Stomach (tissue), 4 donors: ENCODE measurements around the gene GCNT2.

ENCODE experiments used
- EP300 ChIP-seq: sonication (generic); formaldehyde crosslinking; IDR thresholded peaks from one replicate; pipeline ENCODE4 v1.6.1; 2017; ENCODE audit warnings: antibody characterized with exemption
- POLR2A ChIP-seq, 4 donors: fragments of 450-650 bp; IDR thresholded peaks; one replicate each; pipeline ENCODE4 v1.6.1; 2016; ENCODE audit warnings: antibody characterized with exemption in 4 of 4, control low read depth in 2 of 4, mild to moderate bottlenecking in 1 of 4, moderate library complexity in 1 of 4

- no peak for TF ChIP-seq POLR2A (IDR thresholded peaks at IDR 0.05)
- no peak for TF ChIP-seq EP300
Measured at GRCh38 chr6:10583509-10583901, 62.4 kb downstream of the GCNT2 start.
